GM23248 (cell line): ENCODE results near the gene MDN1.

Experiments used
- EZH2 ChIP-seq: fragments of 200-600 bp; sonication (generic); IDR thresholded peaks from 2 replicates; pipeline ENCODE4 v1.6.1; 2018; ENCODE audit warnings: antibody characterized with exemption, mild to moderate bottlenecking; ENCODE audit not compliant: insufficient read depth, poor library complexity, severe bottlenecking
- EZH2phosphoT487 ChIP-seq: fragments of 200-600 bp; sonication (generic); IDR thresholded peaks from 2 replicates; pipeline ENCODE4 v1.6.1; 2018; ENCODE audit warnings: antibody characterized with exemption, moderate library complexity, mild to moderate bottlenecking, low read depth; ENCODE audit not compliant: insufficient read depth

DNA sequence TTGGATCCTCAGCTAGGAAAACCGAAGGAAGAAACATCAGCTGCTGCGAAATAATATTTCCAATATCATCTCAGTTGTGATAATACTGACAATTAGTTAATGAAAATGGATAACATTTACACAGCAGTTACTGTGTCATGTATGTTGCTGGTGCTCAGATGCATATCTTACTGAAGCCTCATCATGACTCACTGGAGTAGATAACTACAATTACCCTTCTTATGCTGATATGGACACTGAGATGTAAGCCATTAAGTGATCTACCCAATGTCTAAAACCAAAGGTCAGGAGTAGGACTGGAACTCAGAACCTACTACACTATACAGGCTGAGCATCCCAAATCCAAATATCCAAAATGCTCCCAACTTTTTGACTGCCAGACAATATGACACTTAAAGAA lies 126.4 kb downstream of the MDN1 start:
- TF ChIP-seq EZH2 (no peak), EZH2phosphoT487 (no peak)
